MM.1S (cell line): Measurements from ENCODE around the gene PCSK9.

ENCODE experiments used
- DNase-seq: peaks from one replicate; pipeline ENCODE4 v3.0.0-alpha.2; 2015
- H2AFZ ChIP-seq: fragments of 300-600 bp; sonication (generic); 2 replicates; pipeline ENCODE4 v1.6.0; 2016; ENCODE audit warnings: antibody characterized with exemption, low read length
- H3F3A ChIP-seq: fragments of 300-600 bp; sonication (generic); 2 replicates; pipeline ENCODE4 v1.6.1; 2016; ENCODE audit warnings: mild to moderate bottlenecking, antibody characterized with exemption, low read length, moderate library complexity, mixed read lengths; ENCODE audit not compliant: insufficient read depth
- H3K27ac ChIP-seq: fragments of 300-600 bp; sonication (generic); 2 replicates; pipeline ENCODE4 v1.5.1; 2016; ENCODE audit warnings: mild to moderate bottlenecking, low read length
- H3K27me3 ChIP-seq: fragments of 300-600 bp; sonication (generic); replicated peaks from 2 replicates; pipeline ENCODE4 v1.6.0; 2016; ENCODE audit warnings: low read length; ENCODE audit not compliant: insufficient read depth
- H3K36me3 ChIP-seq: fragments of 300-600 bp; sonication (generic); replicated peaks from 2 replicates; pipeline ENCODE4 v1.6.1; 2016; ENCODE audit warnings: mild to moderate bottlenecking, low read length, mixed read lengths; ENCODE audit not compliant: insufficient read depth
- H3K4me1 ChIP-seq: fragments of 300-600 bp; sonication (generic); 2 replicates; pipeline ENCODE4 v1.6.1; 2016; ENCODE audit warnings: low read length, mixed read lengths
- H3K4me2 ChIP-seq: fragments of 300-600 bp; sonication (generic); 2 replicates; pipeline ENCODE4 v1.6.0; 2016; ENCODE audit warnings: low read depth, low read length
- H3K4me3 ChIP-seq: fragments of 300-600 bp; sonication (generic); 2 replicates; pipeline ENCODE4 v1.5.1; 2016; ENCODE audit warnings: low read length, mixed read lengths
- H3K79me2 ChIP-seq: fragments of 300-600 bp; sonication (generic); 2 replicates; pipeline ENCODE4 v1.6.1; 2016; ENCODE audit warnings: mixed run types, low read length, mixed read lengths
- H3K9ac ChIP-seq: fragments of 300-600 bp; sonication (generic); 2 replicates; pipeline ENCODE4 v1.6.1; 2016; ENCODE audit warnings: low read length, mixed read lengths
- H3K9me2 ChIP-seq: fragments of 300-600 bp; sonication (generic); replicated peaks from 2 replicates; pipeline ENCODE4 v1.6.1; 2016; ENCODE audit warnings: mild to moderate bottlenecking, low read length, mixed read lengths; ENCODE audit not compliant: insufficient read depth
- H3K9me3 ChIP-seq: fragments of 300-600 bp; sonication (generic); replicated peaks from 2 replicates; pipeline ENCODE4 v1.6.1; 2016; ENCODE audit warnings: mild to moderate bottlenecking, low read length, mixed read lengths; ENCODE audit not compliant: insufficient read depth
- H4K20me1 ChIP-seq: fragments of 300-600 bp; sonication (generic); 2 replicates; pipeline ENCODE4 v1.6.1; 2016; ENCODE audit warnings: mild to moderate bottlenecking, low read length, moderate library complexity, mixed read lengths; ENCODE audit not compliant: insufficient read depth
- EZH2 ChIP-seq: fragments of 300-600 bp; sonication (generic); optimal IDR thresholded peaks from 2 replicates; pipeline ENCODE3; 2017; ENCODE audit warnings: low read depth, mild to moderate bottlenecking, antibody characterized with exemption, low read length, mixed read lengths
- EZH2phosphoT487 ChIP-seq: fragments of 300-600 bp; sonication (generic); IDR thresholded peaks from 2 replicates; pipeline ENCODE4 v1.6.1; 2018; ENCODE audit warnings: antibody characterized with exemption, low read length
- TF ChIP-seq, protein P1 (sequence below): fragments of 300-600 bp; sonication (generic); IDR thresholded peaks from 2 replicates; pipeline ENCODE4 v1.5.1; 2016; ENCODE audit warnings: antibody characterized with exemption, low read length, mixed read lengths

Gene PCSK9

DNA sequence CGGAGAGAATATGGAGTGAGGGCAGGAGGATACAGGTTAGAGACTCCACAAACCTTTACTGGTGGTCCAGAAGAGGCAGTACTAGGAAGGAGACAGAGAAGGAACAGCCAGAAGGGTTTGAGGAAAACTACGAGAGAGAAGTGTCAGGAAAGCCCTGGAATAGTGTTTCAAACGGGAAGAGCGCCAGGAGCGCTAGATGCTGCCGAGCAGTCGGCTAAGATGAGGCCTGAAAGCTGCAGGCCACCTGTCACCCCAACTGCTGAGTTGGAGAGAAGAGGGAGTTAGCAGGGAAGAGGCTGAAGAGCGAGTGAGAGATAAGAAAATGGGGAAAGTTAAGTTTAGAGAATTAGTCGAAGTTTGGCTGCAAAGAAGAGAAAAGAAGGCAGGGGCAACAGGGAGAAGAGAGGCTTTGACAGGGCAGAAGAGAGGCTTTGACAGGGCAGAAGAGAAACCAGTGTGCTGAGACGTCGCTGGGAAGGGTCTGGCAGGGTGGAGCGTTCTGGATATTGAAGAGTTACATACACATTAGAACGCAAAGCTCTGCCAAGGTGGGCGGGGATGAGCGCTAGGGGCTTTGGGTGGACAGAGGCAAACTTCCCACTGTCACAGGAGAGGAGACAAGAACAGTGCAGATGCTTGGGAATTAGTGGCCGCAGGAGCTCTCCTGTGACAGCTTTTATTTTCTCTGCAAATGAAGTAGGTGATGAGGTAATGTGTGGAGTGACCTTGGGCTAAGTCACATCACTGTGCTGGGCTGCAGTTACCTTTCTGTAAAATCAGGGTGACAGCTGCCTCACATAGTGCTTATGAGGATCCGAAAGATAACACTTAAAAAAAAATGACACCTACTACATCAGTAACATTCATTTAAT lies 31.2 kb downstream of the PCSK9 start:
- H3K4me2 ChIP-seq, result no peak overlapping the region
- DNase-seq, result no peak
- H2AFZ ChIP-seq, result no peak overlapping the region
- no peaks in the 10 kb centered on the region for H4K20me1 ChIP-seq
- no peak overlapping the region for H3K27ac ChIP-seq
- peaks cover 3% of the 10 kb centered on the region; the same call in 1 of the 2 replicates for H3K36me3 ChIP-seq
- H3K9me3 ChIP-seq, result no peaks in the 10 kb centered on the region
- no peaks in the 10 kb centered on the region for H3F3A ChIP-seq
- H3K27me3 ChIP-seq, result no peaks in the 10 kb centered on the region
- H3K9me2 ChIP-seq, result no peaks in the 10 kb centered on the region
- no peaks in the 10 kb centered on the region for H3K4me1 ChIP-seq
- no peak for TF ChIP-seq EZH2
- TF ChIP-seq EZH2phosphoT487, result no peak
- TF ChIP-seq, protein P1, sequence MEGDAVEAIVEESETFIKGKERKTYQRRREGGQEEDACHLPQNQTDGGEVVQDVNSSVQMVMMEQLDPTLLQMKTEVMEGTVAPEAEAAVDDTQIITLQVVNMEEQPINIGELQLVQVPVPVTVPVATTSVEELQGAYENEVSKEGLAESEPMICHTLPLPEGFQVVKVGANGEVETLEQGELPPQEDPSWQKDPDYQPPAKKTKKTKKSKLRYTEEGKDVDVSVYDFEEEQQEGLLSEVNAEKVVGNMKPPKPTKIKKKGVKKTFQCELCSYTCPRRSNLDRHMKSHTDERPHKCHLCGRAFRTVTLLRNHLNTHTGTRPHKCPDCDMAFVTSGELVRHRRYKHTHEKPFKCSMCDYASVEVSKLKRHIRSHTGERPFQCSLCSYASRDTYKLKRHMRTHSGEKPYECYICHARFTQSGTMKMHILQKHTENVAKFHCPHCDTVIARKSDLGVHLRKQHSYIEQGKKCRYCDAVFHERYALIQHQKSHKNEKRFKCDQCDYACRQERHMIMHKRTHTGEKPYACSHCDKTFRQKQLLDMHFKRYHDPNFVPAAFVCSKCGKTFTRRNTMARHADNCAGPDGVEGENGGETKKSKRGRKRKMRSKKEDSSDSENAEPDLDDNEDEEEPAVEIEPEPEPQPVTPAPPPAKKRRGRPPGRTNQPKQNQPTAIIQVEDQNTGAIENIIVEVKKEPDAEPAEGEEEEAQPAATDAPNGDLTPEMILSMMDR, result no peak
- H3K79me2 ChIP-seq, result no peaks in the 10 kb centered on the region
- H3K4me3 ChIP-seq, result no peak overlapping the region
- no peak overlapping the region for H3K9ac ChIP-seq

DNA sequence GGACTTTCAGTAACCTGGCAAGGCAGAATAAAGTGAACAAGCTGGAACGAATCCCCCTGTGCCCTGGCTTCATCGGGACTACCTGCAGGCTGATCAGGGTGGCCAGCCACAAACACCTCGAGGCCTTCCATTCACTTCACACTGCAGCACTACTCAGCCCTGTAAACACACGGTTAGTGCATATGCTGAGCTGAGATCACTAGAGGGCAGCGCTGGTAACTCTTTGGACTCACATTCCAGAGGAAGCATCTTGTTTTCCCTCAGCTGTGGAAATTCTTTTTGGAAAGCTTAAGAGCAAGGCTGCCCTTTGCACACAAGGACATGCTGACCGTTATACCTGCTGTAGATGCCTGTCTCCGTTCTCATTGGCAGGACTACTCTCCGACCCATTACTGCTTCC lies 32.1 kb downstream of the PCSK9 start:
- H4K20me1 ChIP-seq, result no peaks in the 10 kb centered on the region
- H3F3A ChIP-seq, result no peaks in the 10 kb centered on the region
- no peaks in the 10 kb centered on the region for H3K79me2 ChIP-seq
- peaks cover 3% of the 10 kb centered on the region; the same call in 1 of the 2 replicates for H3K36me3 ChIP-seq
- no peaks in the 10 kb centered on the region for H3K9me2 ChIP-seq
- H3K4me1 ChIP-seq, result no peaks in the 10 kb centered on the region
- H3K27me3 ChIP-seq, result no peaks in the 10 kb centered on the region
- no peaks in the 10 kb centered on the region for H3K9me3 ChIP-seq
- H3K4me2 ChIP-seq, result no peak overlapping the region
- H3K27ac ChIP-seq, result no peak overlapping the region
- H3K9ac ChIP-seq, result no peak overlapping the region
- no peak overlapping the region for H3K4me3 ChIP-seq
- TF ChIP-seq, protein P1, result peak; percentile 33
- TF ChIP-seq EZH2phosphoT487, result no peak
- no peak overlapping the region for H2AFZ ChIP-seq
- DNase-seq, result no peak

DNA sequence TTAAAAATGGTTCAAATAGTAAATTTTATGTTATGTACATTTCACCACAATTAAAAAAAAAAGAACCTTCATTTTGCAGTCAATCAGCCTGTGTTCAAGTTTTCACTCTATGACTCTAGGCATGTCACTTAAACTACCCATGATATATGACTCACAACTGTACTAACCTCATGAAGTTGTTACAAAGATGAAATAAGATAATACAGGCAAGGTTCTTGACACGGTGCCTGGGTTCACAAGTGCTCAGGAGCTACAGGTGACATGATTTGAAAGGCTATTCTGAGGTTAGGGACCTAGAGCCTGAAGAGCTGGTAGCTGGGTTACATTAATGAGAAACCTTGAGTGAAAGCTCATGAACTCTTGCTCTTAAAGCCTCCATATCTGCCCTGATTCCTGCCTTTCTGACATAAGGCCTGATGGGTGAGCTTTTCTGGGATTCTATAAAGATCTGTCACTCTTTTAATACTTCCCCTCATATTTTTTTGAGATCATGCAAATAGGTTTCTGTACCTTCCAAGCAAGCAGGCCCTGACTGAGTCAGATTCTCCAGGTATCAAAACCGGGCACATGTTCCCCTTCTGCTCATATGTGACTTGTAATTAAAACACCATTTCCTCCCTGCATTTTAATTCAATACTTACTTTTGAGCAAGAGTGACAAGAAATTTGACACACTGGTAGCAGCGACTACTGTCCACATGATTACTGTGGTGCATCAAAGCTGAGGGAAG lies 34.0 kb downstream of the PCSK9 start:
- Histone ChIP-seq H3K9me2 (no peaks in the 10 kb centered on the region), H4K20me1 (no peaks in the 10 kb centered on the region), H3K36me3 (peaks cover 2% of the 10 kb centered on the region; the same call in 1 of the 2 replicates), H3F3A (no peaks in the 10 kb centered on the region), H3K4me1 (no peaks in the 10 kb centered on the region), H3K27ac (no peak overlapping the region), H3K9ac (no peak overlapping the region), H3K4me2 (no peak overlapping the region), H3K79me2 (no peaks in the 10 kb centered on the region), H2AFZ (no peak overlapping the region), H3K27me3 (no peaks in the 10 kb centered on the region), H3K9me3 (no peaks in the 10 kb centered on the region), H3K4me3 (no peak overlapping the region)
- TF ChIP-seq, protein P1, result no peak
- TF ChIP-seq EZH2 (no peak), EZH2phosphoT487 (no peak)
- no peak for DNase-seq
